Epithelial cell of prostate (primary cell): ENCODE measurements around the gene SGTA.

ENCODE experiments used
- DNase-seq: peaks from one replicate; pipeline ENCODE4 v3.0.0-alpha.2; 2011; ENCODE audit warnings: low read depth, low spot score
- H3K27ac ChIP-seq: fragments of 450-650 bp; 2 replicates; pipeline ENCODE4 v1.5.1; 2017; ENCODE audit warnings: mild to moderate bottlenecking

Gene SGTA

GRCh38 chr19:2810141-2811091, 27.3 kb upstream of the SGTA start:
- no peak for DNase-seq

GRCh38 chr19:2809387-2810140, 26.5 kb upstream of the SGTA start:
- DNase-seq, result no peak

More at GRCh38 chr19:2810141-2811091, 27.3 kb upstream of the SGTA start:
- H3K27ac ChIP-seq, result no peak overlapping the region

GRCh38 chr19:2808129-2808941, 25.3 kb upstream of the SGTA start:
- H3K27ac ChIP-seq, result no peak overlapping the region
- DNase-seq, result no peak

More at GRCh38 chr19:2809387-2810140, 26.5 kb upstream of the SGTA start:
- no peak overlapping the region for H3K27ac ChIP-seq

GRCh38 chr19:2807379-2808128, 24.5 kb upstream of the SGTA start:
- H3K27ac ChIP-seq, result no peak overlapping the region
- no peak for DNase-seq

- DNase-seq, result no peak
- H3K27ac ChIP-seq, result no peak overlapping the region
These were observed 23.8 kb upstream of the SGTA start for GRCh38 chr19:2806736-2807378.

- no peak overlapping the region for H3K27ac ChIP-seq
- no peak for DNase-seq
These were observed 23.0 kb upstream of the SGTA start for GRCh38 chr19:2805991-2806649.

- DNase-seq, result no peak
- H3K27ac ChIP-seq, result no peak overlapping the region
These were observed 22.3 kb upstream of the SGTA start for GRCh38 chr19:2805261-2805900.

- DNase-seq, result no peak
- H3K27ac ChIP-seq, result no peak overlapping the region
These were observed 21.3 kb upstream of the SGTA start for GRCh38 chr19:2804156-2805004.

- no peak overlapping the region for H3K27ac ChIP-seq
- no peak for DNase-seq
These were observed 20.5 kb upstream of the SGTA start for GRCh38 chr19:2803486-2804155.

GRCh38 chr19:2802826-2803225, 19.8 kb upstream of the SGTA start:
- DNase-seq, result no peak

GRCh38 chr19:2800506-2800905, 17.4 kb upstream of the SGTA start:
- H3K27ac ChIP-seq, result no peak overlapping the region
- no peak for DNase-seq

More at GRCh38 chr19:2802826-2803225, 19.8 kb upstream of the SGTA start:
- no peak overlapping the region for H3K27ac ChIP-seq

GRCh38 chr19:2799273-2800020, 16.4 kb upstream of the SGTA start:
- no peak overlapping the region for H3K27ac ChIP-seq
- DNase-seq, result no peak

GRCh38 chr19:2798733-2799132, 15.7 kb upstream of the SGTA start:
- no peak for DNase-seq

GRCh38 chr19:2798158-2798685, 15.1 kb upstream of the SGTA start:
- H3K27ac ChIP-seq, result no peak overlapping the region
- DNase-seq, result no peak

More at GRCh38 chr19:2798733-2799132, 15.7 kb upstream of the SGTA start:
- H3K27ac ChIP-seq, result no peak overlapping the region

GRCh38 chr19:2797280-2797679, 14.2 kb upstream of the SGTA start:
- DNase-seq, result no peak
- no peak overlapping the region for H3K27ac ChIP-seq
